SK-N-SH (cell line): ENCODE measurements around the gene TACC2.

Experiments used
- CTCF ChIP-seq: fragments of 200-600 bp; sonication (generic); IDR thresholded peaks from 2 replicates; pipeline ENCODE4 v1.6.1; 2017; ENCODE audit warnings: antibody characterized with exemption, mild to moderate bottlenecking, moderate library complexity
- ELF1 ChIP-seq: IDR thresholded peaks from 2 replicates; pipeline ENCODE4 v1.4.0; 2012
- EP300 ChIP-seq, 2 experiments: IDR thresholded peaks; 2 replicates each; pipeline versions ENCODE4 v1.4.0 to v1.6.1; 2012; ENCODE audit warnings: borderline replicate concordance in 1 of 2, low read depth in 1 of 2, low read length in 1 of 2
- EZH2phosphoT487 ChIP-seq: fragments of 200-600 bp; sonication (generic); IDR thresholded peaks from 2 replicates; pipeline ENCODE4 v1.6.1; 2017; ENCODE audit warnings: low read depth, mixed run types, mild to moderate bottlenecking, antibody characterized with exemption, moderate library complexity, borderline replicate concordance
- FOXM1 ChIP-seq: IDR thresholded peaks from 2 replicates; pipeline ENCODE4 v1.4.0; 2012; ENCODE audit warnings: low read depth, mild to moderate bottlenecking
- GABPA ChIP-seq: IDR thresholded peaks from 2 replicates; pipeline ENCODE4 v1.4.0; 2012; ENCODE audit warnings: low read depth, mild to moderate bottlenecking
- JUND ChIP-seq: IDR thresholded peaks from 2 replicates; pipeline ENCODE4 v1.4.0; 2012
- NRF1 ChIP-seq: IDR thresholded peaks from 2 replicates; pipeline ENCODE4 v1.6.1; 2012; ENCODE audit warnings: low read depth, mild to moderate bottlenecking, low read length
- RAD21 ChIP-seq: IDR thresholded peaks from 2 replicates; pipeline ENCODE4 v1.6.1; 2012; ENCODE audit warnings: mild to moderate bottlenecking, low read length
- ZBTB33 ChIP-seq: IDR thresholded peaks from 2 replicates; pipeline ENCODE4 v1.4.0; 2012; ENCODE audit warnings: low read depth, borderline replicate concordance

- no peak for TF ChIP-seq CTCF
- TF ChIP-seq EZH2phosphoT487 = no peak
- TF ChIP-seq RAD21 = no peak
- no peak for TF ChIP-seq GABPA
- TF ChIP-seq FOXM1 = no peak
- TF ChIP-seq EP300 (IDR thresholded peaks at IDR 0.05; ENCODE audit: borderline replicate concordance in 1 of 2, low read depth in 1 of 2, low read length in 1 of 2) = no peak
- TF ChIP-seq ELF1 = no peak
- TF ChIP-seq ZBTB33 = no peak
- TF ChIP-seq JUND = no peak
- no peak for TF ChIP-seq NRF1
Measured at GRCh38 chr10:122045212-122045611, 56.2 kb downstream of the TACC2 start.
